ENCODE data around the gene IRAK4.

GRCh38 chr12:43760396-43760795 is 1.6 kb downstream of the IRAK4 start:
- TF ChIP-seq POLR2A (IDR thresholded peaks at IDR 0.05) (no peak), CTCF (IDR thresholded peaks at IDR 0.05) (no peak)
